Tibial artery (tissue), 4 donors: ENCODE results near the gene ATG7.

Experiments used
- DNase-seq, 2 donors: peaks; one replicate each; pipeline ENCODE4 v3.0.0-alpha.2; 2019
- H3K27ac ChIP-seq, 2 donors: fragments of 200-600 bp; sonication (generic) in 1 of 2; 1 replicate in 1 of 2; 2 replicates in 1 of 2; pipeline ENCODE4 v1.5.1; 2018 to 2019; ENCODE audit warnings: mild to moderate bottlenecking in 1 of 2
- H3K27me3 ChIP-seq, 2 donors: fragments of 200-600 bp; sonication (generic) in 1 of 2; one replicate each; pipeline versions ENCODE4 v1.5.1 to v1.6.0; 2016 to 2019
- H3K36me3 ChIP-seq, 3 donors: fragments of 200-600 bp; sonication (generic) in 2 of 3; one replicate each; pipeline ENCODE4 v1.5.1; 2016 to 2019; ENCODE audit warnings: mild to moderate bottlenecking in 2 of 3
- H3K4me1 ChIP-seq, 4 donors: fragments of 200-600 bp; sonication (generic) in 2 of 4; 1 replicate in 3 of 4; 2 replicates in 1 of 4; pipeline ENCODE4 v1.5.1; 2016 to 2019
- H3K4me3 ChIP-seq, 2 donors: fragments of 200-600 bp; sonication (generic) in 1 of 2; 1 replicate in 1 of 2; 2 replicates in 1 of 2; pipeline ENCODE4 v1.5.1; 2018 to 2019; ENCODE audit warnings: mild to moderate bottlenecking in 2 of 2
- H3K9me3 ChIP-seq, 3 donors: fragments of 200-600 bp; sonication (generic) in 1 of 3; one replicate each; pipeline ENCODE4 v1.5.1; 2016 to 2019
- CTCF ChIP-seq, 2 experiments: fragments of 200-600 bp in 1 of 2; fragments of 450-650 bp in 1 of 2; IDR thresholded peaks; one replicate each; pipeline ENCODE4 v1.5.1; 2017 to 2019; ENCODE audit warnings: antibody characterized with exemption in 2 of 2, mild to moderate bottlenecking in 1 of 2, moderate library complexity in 1 of 2
- intact Hi-C: fragments of 100-400 bp; cut with DNase I; formaldehyde crosslinking; loops from one replicate; pipeline ENCODE4 v1.15.0; 2023; ENCODE audit warnings: low total_unique reads

The ATG7 gene

GRCh38 chr3:11543948-11544387 is 271.8 kb downstream of the ATG7 start:
- Histone ChIP-seq H3K4me3 (no peak overlapping the region), H3K27me3 (no peaks in the 10 kb centered on the region), H3K9me3 (no peaks in the 10 kb centered on the region), H3K27ac (peak overlapping the region; percentile 34 to 57), H3K4me1 (peaks cover 0 to 38% (median 24%) of the 10 kb centered on the region in 4 donors), H3K36me3 (no peaks in the 10 kb centered on the region)
- intact Hi-C loops, result no loop called here
- no peak for DNase-seq
- no peak for TF ChIP-seq CTCF (IDR thresholded peaks at IDR 0.05)

- Histone ChIP-seq H3K4me3 (no peak overlapping the region), H3K36me3 (no peaks in the 10 kb centered on the region), H3K9me3 (no peaks in the 10 kb centered on the region), H3K27me3 (no peaks in the 10 kb centered on the region), H3K4me1 (peaks cover 0 to 43% (median 24%) of the 10 kb centered on the region in 4 donors), H3K27ac (peak overlapping the region; percentile 53 to 57)
- no peak for TF ChIP-seq CTCF (IDR thresholded peaks at IDR 0.05)
- DNase-seq, result peak; percentile 39 to 70
- intact Hi-C loops, result no loop called here
Observed at GRCh38 chr3:11544412-11545181, 272.4 kb downstream of the ATG7 start.

- peaks cover 0 to 43% (median 24%) of the 10 kb centered on the region in 4 donors for H3K4me1 ChIP-seq
- peak overlapping the region; percentile 53 to 57 for H3K27ac ChIP-seq
- intact Hi-C loops, result no loop called here
Observed at GRCh38 chr3:11545186-11545851, 273.1 kb downstream of the ATG7 start.

GRCh38 chr3:11546657-11547302 is 274.6 kb downstream of the ATG7 start:
- Histone ChIP-seq H3K9me3 (no peaks in the 10 kb centered on the region), H3K27ac (no peak overlapping the region), H3K4me1 (peaks cover 0 to 42% (median 24%) of the 10 kb centered on the region in 4 donors), H3K27me3 (no peaks in the 10 kb centered on the region), H3K36me3 (no peaks in the 10 kb centered on the region), H3K4me3 (no peak overlapping the region)
- no peak for TF ChIP-seq CTCF (IDR thresholded peaks at IDR 0.05)
- intact Hi-C loops, result no loop called here
- DNase-seq, result peak; percentile 18 to 59

More at GRCh38 chr3:11545186-11545851, 273.1 kb downstream of the ATG7 start:
- peak; percentile 28 to 65 for DNase-seq
- TF ChIP-seq CTCF (IDR thresholded peaks at IDR 0.05), result no peak
- Histone ChIP-seq H3K9me3 (no peaks in the 10 kb centered on the region), H3K36me3 (no peaks in the 10 kb centered on the region), H3K4me3 (no peak overlapping the region), H3K27me3 (no peaks in the 10 kb centered on the region)

- Histone ChIP-seq H3K27me3 (no peaks in the 10 kb centered on the region), H3K36me3 (no peaks in the 10 kb centered on the region), H3K4me3 (no peak overlapping the region), H3K9me3 (no peaks in the 10 kb centered on the region), H3K4me1 (peaks cover 0 to 38% (median 17%) of the 10 kb centered on the region in 4 donors), H3K27ac (no peak overlapping the region)
- TF ChIP-seq CTCF (IDR thresholded peaks at IDR 0.05), result no peak
- intact Hi-C loops, result no loop called here
- no peak for DNase-seq
Observed at GRCh38 chr3:11547498-11547897, 275.3 kb downstream of the ATG7 start.
